Suprapubic skin (tissue), 4 donors: ENCODE data around the gene DENND11. TPM values are rescaled to one million over a fixed set of nuclear protein-coding genes. Genes with fewer than 3 reads are reported as not detected.
A peak's percentile ranks its signal among the peaks of the same experiment; 100 is the strongest.

ENCODE experiments used
- DNase-seq, 2 donors: peaks; one replicate each; pipeline ENCODE4 v3.0.0-alpha.2; 2019; ENCODE audit warnings: low spot score in 2 of 2
- H3K27ac ChIP-seq: fragments of 200-600 bp; sonication (generic); one replicate; pipeline ENCODE4 v1.5.1; 2019
- H3K27me3 ChIP-seq: fragments of 200-600 bp; sonication (generic); one replicate; pipeline ENCODE4 v1.5.1; 2019
- H3K36me3 ChIP-seq: fragments of 200-600 bp; sonication (generic); one replicate; pipeline ENCODE4 v1.5.1; 2019
- H3K4me1 ChIP-seq: fragments of 200-600 bp; sonication (generic); one replicate; pipeline ENCODE4 v1.5.1; 2019
- H3K4me3 ChIP-seq: fragments of 200-600 bp; sonication (generic); one replicate; pipeline ENCODE4 v1.5.1; 2019; ENCODE audit warnings: mild to moderate bottlenecking
- H3K9me3 ChIP-seq: fragments of 200-600 bp; sonication (generic); one replicate; pipeline ENCODE4 v1.5.1; 2019
- EP300 ChIP-seq: sonication (generic); formaldehyde crosslinking; IDR thresholded peaks from one replicate; pipeline ENCODE4 v1.6.1; 2017; ENCODE audit warnings: antibody characterized with exemption
- POLR2A ChIP-seq, 2 donors: fragments of 450-650 bp; IDR thresholded peaks; one replicate each; pipeline ENCODE4 v1.6.1; 2017; ENCODE audit warnings: antibody characterized with exemption in 2 of 2, mild to moderate bottlenecking in 2 of 2, moderate library complexity in 2 of 2
- POLR2AphosphoS5 ChIP-seq, 3 donors: sonication (generic); formaldehyde crosslinking; IDR thresholded peaks; one replicate each; pipeline ENCODE4 v1.6.1; 2017; ENCODE audit warnings: antibody characterized with exemption in 3 of 3
- WGBS: methylation state at CpG from one replicate; pipeline ENCODE4 v1.1.5; 2018; 5-methylcytosine and 5-hydroxymethylcytosine counted together
- total RNA-seq, 4 donors: library from RNA; depleted of rRNA; stranded (reverse); fragments of >200 nt; gene quantifications; one replicate each; pipeline ENCODE4 v1.1.0, GENCODE V29; 2016
- TF ChIP-seq, protein P1 (sequence below), 2 donors: fragments of 200-600 bp in 1 of 2; fragments of 450-650 bp in 1 of 2; sonication (generic) in 1 of 2; IDR thresholded peaks; one replicate each; pipeline ENCODE4 v1.5.1; 2016 to 2019; ENCODE audit warnings: antibody characterized with exemption in 2 of 2, mild to moderate bottlenecking in 1 of 2, moderate library complexity in 1 of 2

The DENND11 gene
- total RNA-seq, 4 donors from 2014 or later, result 12.5 to 45.2 (median 17.9) TPM

DNA sequence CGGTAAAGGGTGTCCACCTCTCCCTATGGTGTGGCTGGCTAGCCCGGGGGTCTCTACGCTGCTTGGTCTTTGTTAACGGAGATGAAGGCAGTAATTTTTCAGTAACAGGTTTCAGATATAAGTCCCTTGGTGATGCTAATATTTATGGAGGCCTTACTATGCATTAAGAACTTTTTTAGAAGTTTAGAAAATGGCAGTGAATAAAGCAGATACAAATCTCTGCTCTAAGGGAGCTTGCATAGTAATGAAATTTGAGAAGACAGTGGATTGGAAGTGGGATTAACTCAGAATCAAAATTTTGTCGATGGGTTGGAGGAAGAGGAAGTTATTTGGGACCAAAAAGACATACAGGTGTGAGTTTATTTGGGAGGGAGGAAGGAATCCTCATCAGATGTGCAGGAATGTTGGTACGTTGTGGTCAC is 36.6 kb upstream of the DENND11 start:
- H3K9me3 ChIP-seq, result no peaks in the 10 kb centered on the region
- 2% methylated on average over 6 of the region's 6 CpGs for WGBS

GRCh38 chr7:141737836-141738591 is 36.0 kb upstream of the DENND11 start, which contains the start of gene SSBP1:
TSS of gene SSBP1 (plus strand) at chr7:141738358. CDS start at chr7:141739167, 809 bp downstream.
- Histone ChIP-seq H3K27me3 (no peaks in the 10 kb centered on the region), H3K4me3 (peak within 1 kb of the TSS; percentile 83), H3K27ac (peak within 1 kb of the TSS; percentile 89), H3K36me3 (peaks cover 22% of the 10 kb centered on the region), H3K4me1 (peaks cover 32% of the 10 kb centered on the region), H3K9me3 (no peaks in the 10 kb centered on the region)
- TF ChIP-seq POLR2A (IDR thresholded peaks at IDR 0.05), result peak in 1 of 2 donors; percentile 75
- TF ChIP-seq, protein P1, sequence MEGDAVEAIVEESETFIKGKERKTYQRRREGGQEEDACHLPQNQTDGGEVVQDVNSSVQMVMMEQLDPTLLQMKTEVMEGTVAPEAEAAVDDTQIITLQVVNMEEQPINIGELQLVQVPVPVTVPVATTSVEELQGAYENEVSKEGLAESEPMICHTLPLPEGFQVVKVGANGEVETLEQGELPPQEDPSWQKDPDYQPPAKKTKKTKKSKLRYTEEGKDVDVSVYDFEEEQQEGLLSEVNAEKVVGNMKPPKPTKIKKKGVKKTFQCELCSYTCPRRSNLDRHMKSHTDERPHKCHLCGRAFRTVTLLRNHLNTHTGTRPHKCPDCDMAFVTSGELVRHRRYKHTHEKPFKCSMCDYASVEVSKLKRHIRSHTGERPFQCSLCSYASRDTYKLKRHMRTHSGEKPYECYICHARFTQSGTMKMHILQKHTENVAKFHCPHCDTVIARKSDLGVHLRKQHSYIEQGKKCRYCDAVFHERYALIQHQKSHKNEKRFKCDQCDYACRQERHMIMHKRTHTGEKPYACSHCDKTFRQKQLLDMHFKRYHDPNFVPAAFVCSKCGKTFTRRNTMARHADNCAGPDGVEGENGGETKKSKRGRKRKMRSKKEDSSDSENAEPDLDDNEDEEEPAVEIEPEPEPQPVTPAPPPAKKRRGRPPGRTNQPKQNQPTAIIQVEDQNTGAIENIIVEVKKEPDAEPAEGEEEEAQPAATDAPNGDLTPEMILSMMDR (IDR thresholded peaks at IDR 0.05), result peak; percentile 71 to 92
- no peak for TF ChIP-seq EP300
- TF ChIP-seq POLR2AphosphoS5 (IDR thresholded peaks at IDR 0.05), result peak; percentile 18 to 98 (median 89)
- WGBS, result 2% methylated on average over 43 of the region's 46 CpGs
- peak; percentile 94 for DNase-seq

More for the DNA sequence above, 36.6 kb upstream of the DENND11 start:
- Histone ChIP-seq H3K4me1 (peaks cover 32% of the 10 kb centered on the region), H3K4me3 (peak overlapping the region; percentile 83), H3K36me3 (peaks cover 27% of the 10 kb centered on the region), H3K27ac (peak overlapping the region; percentile 89), H3K27me3 (no peaks in the 10 kb centered on the region)
- TF ChIP-seq, protein P1 (IDR thresholded peaks at IDR 0.05), result no peak
- TF ChIP-seq EP300, result no peak
- no peak for TF ChIP-seq POLR2A (IDR thresholded peaks at IDR 0.05)
- no peak for TF ChIP-seq POLR2AphosphoS5 (IDR thresholded peaks at IDR 0.05)
- no peak for DNase-seq

DNA sequence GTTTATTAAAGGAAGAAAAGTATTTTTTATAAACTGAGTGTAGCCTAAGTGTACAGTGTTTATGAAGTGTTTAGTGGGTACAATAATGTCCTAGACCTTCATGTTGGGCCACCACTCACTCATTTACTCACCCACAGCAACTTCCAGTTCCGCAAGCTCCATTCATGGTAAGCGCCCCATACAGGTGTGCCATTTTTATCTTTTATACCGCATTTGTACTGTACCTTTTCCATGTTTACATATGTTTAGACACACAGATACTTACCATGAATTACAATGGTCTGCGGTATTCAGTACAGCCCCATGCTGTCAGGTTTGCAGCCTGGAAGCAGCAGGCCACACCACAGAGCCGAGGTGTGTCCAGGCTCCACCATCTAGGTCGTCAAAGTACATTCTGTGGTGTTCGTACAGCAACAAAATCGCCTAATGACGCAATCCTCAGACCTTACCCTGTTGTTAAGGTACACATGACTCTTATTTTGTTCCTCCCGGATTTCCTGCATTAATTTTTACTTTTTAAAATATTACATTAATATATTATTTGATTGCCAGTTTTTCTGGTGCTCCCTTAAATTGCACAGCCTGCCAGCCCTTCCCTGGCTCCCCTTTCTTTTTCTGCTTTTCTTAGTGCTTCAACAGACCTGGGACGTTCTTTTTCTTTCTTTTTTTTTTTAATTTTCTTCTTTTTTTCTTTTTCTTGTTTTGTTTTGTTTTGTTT is 35.3 kb upstream of the DENND11 start:
- DNase-seq, result no peak

GRCh38 chr7:141731476-141732149 is 29.6 kb upstream of the DENND11 start:
- TF ChIP-seq POLR2AphosphoS5 (IDR thresholded peaks at IDR 0.05) (no peak), EP300 (no peak), POLR2A (IDR thresholded peaks at IDR 0.05) (no peak)
- TF ChIP-seq, protein P1 (IDR thresholded peaks at IDR 0.05), result no peak
- no peaks in the 10 kb centered on the region for H3K9me3 ChIP-seq
- H3K4me1 ChIP-seq, result no peaks in the 10 kb centered on the region
- H3K27ac ChIP-seq, result no peak overlapping the region
- H3K36me3 ChIP-seq, result no peaks in the 10 kb centered on the region
- H3K4me3 ChIP-seq, result no peak overlapping the region
- 78% methylated on average over 24 of the region's 24 CpGs for WGBS
- no peak for DNase-seq
- no peaks in the 10 kb centered on the region for H3K27me3 ChIP-seq

More for the DNA sequence above, 35.3 kb upstream of the DENND11 start:
- WGBS, result 56% methylated on average over 11 of the region's 11 CpGs
- no peaks in the 10 kb centered on the region for H3K27me3 ChIP-seq
- H3K27ac ChIP-seq, result peak overlapping the region; percentile 89
- H3K9me3 ChIP-seq, result no peaks in the 10 kb centered on the region
- H3K4me3 ChIP-seq, result peak overlapping the region; percentile 83
- H3K36me3 ChIP-seq, result peaks cover 14% of the 10 kb centered on the region
- TF ChIP-seq POLR2A (IDR thresholded peaks at IDR 0.05) (no peak), EP300 (no peak), POLR2AphosphoS5 (IDR thresholded peaks at IDR 0.05) (no peak)
- TF ChIP-seq, protein P1 (IDR thresholded peaks at IDR 0.05), result no peak
- peaks cover 32% of the 10 kb centered on the region for H3K4me1 ChIP-seq
